Measurements from ENCODE around the gene TMEM151A.
A peak's percentile ranks its signal among the peaks of the same experiment; 100 is the strongest.

The TMEM151A gene

DNA sequence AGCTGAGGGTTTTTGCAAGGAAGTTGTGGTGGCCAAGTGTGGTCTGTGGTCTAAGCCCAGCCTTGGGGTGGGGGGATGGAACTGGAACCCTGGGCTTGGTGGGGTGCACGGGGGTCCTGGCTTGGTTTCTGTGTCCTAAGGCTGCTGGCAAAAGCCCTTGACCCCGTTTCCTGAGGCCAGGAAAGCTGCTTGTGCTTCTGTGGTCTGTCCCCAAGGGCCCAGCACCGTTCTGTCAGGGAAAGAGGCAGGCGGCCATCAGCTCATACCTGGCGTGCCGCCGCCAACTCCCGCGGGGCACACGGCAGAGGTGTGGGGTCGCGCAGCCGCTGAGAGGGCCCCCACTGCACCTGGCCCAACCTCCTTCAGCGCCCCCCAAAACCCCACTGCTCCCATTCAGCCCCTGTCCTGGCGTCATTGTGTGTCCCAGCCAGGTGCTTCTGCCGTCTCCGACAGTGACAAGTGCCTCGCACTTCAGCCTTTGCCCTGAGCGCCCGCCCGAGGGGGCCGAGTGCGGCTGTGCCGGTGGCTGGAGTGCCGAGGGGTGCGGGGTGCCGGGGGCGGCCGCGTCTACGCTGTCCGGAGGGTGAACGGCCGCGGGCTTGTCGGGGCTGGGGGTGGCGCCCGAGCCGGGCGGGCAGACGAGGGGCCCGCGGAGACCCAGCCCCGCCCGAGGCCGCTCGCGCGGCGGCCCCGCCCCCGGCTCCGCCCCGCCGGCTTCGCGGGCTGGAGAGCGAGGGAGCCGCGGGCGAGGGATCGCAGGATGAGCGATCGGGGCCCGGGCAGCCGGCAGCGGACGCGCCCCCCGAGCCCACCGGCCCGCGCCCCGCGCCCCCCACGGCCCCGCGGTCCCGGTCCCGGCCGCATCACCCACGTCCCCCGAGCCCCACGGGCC lies 14.0 kb upstream of the TMEM151A start, which contains the start of gene CNIH2:
TSS of gene CNIH2 (plus strand) at position 705 of the 892 bp plus-strand sequence. CDS start 282 bp downstream, outside the sequence.
- CTCF ChIA-PET: interaction anchor here (1.0 kb wide), 1 partner anchor 9 kb away, joined by 3 read pairs; no protein-coding TSS in a partner anchor
- TF ChIP-seq, protein P1, sequence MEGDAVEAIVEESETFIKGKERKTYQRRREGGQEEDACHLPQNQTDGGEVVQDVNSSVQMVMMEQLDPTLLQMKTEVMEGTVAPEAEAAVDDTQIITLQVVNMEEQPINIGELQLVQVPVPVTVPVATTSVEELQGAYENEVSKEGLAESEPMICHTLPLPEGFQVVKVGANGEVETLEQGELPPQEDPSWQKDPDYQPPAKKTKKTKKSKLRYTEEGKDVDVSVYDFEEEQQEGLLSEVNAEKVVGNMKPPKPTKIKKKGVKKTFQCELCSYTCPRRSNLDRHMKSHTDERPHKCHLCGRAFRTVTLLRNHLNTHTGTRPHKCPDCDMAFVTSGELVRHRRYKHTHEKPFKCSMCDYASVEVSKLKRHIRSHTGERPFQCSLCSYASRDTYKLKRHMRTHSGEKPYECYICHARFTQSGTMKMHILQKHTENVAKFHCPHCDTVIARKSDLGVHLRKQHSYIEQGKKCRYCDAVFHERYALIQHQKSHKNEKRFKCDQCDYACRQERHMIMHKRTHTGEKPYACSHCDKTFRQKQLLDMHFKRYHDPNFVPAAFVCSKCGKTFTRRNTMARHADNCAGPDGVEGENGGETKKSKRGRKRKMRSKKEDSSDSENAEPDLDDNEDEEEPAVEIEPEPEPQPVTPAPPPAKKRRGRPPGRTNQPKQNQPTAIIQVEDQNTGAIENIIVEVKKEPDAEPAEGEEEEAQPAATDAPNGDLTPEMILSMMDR (IDR thresholded peaks at IDR 0.05; ENCODE audit: control extremely low read depth, extremely low read depth, low read depth, missing control alignments): no peak
- POLR2A ChIA-PET: interaction anchor here (0.9 kb wide), 1 partner anchor 11 kb away, joined by 3 read pairs; the partner anchor contains the start of gene YIF1A
- peak; percentile 65 for DNase-seq (ENCODE audit: extremely low spot score)

DNA sequence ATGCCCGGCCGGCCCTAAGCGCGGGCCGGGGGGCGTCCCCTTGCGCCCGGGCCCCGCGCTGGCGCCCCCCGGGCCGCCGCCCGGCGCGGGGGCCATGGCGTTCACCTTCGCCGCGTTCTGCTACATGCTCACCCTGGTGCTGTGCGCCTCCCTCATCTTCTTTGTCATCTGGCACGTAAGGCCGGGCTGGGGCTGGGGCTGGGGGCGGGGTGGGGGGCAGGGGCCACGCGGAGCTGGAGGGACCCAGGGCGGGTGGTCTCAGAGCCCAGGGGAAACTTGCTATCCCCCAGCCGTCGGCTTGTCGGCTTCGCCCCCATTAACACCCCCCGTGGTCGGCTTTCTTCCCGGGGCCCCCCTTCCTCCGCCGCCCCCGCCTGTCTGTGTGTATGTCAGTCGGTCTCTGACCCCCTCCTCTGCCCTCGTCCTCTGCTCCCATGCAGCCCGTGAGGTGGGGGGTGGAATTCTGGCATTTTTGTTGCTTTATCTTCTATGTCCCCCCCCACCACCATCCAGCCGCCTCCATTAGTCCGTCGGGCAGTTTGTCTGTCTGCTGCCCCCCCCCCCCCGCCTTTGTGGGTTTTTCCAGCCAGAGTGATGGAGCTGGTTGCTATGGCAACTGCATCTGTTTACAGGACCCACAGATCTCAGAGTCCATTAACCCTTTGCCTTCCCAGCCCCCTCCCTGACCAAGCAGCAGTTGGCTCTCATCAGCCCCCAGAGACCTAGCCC lies 13.2 kb upstream of the TMEM151A start:
- no peak for DNase-seq (ENCODE audit: extremely low spot score)
- POLR2A ChIA-PET: interaction anchor here (2.8 kb wide), 1 partner anchor 11 kb away, joined by 10 read pairs; the partner anchor contains the start of gene YIF1A
- TF ChIP-seq, protein P1 (IDR thresholded peaks at IDR 0.05; ENCODE audit: control extremely low read depth, extremely low read depth, low read depth, missing control alignments): no peak
- CTCF ChIA-PET: no interaction called here

GRCh38 chr11:66279092-66279734 lies 12.5 kb upstream of the TMEM151A start:
- TF ChIP-seq, protein P1 (IDR thresholded peaks at IDR 0.05; ENCODE audit: control extremely low read depth, extremely low read depth, low read depth, missing control alignments): no peak
- DNase-seq (ENCODE audit: extremely low spot score): no peak
- POLR2A ChIA-PET: interaction anchor here (2.8 kb wide), 1 partner anchor 10 kb away, joined by 10 read pairs; the partner anchor contains the start of gene YIF1A
- CTCF ChIA-PET: interaction anchor here (0.9 to 10.6 kb wide), 2 partner anchors 10 to 58 kb away, joined by 3 to 92 read pairs; partner anchors contain the start of gene YIF1A

DNA sequence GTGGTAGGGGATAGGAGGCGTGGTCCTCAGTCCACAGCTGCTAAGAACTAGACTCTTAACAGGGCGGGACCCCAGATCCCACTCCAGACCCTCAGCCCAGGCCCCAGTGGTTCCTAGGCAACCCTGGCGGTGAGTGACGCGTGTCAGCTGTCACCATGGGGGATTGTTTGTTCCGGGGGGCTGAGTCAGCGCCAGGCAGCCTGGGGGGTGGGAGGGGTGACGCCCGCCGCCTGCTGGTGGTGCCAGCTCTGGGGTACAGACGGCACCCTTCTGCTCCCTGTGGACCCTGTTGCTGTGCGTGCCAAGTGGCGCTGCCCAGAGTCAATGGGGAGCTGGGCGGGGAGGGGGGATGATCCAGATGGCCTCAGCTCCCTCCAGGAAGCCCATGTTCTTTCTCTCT lies 11.3 kb upstream of the TMEM151A start:
- POLR2A ChIA-PET: interaction anchor here (0.5 to 2.8 kb wide), 3 partner anchors 9 to 279 kb away, joined by 4 to 10 read pairs (median 6); partner anchors contain the start of gene YIF1A
- CTCF ChIA-PET: interaction anchor here (0.9 to 10.6 kb wide), 4 partner anchors 17 to 392 kb away, joined by 3 to 92 read pairs (median 3); partner anchors contain the start of gene FIBP
- DNase-seq (ENCODE audit: extremely low spot score): no peak
- TF ChIP-seq, protein P1 (IDR thresholded peaks at IDR 0.05; ENCODE audit: control extremely low read depth, extremely low read depth, low read depth, missing control alignments): no peak

- TF ChIP-seq, protein P1 (IDR thresholded peaks at IDR 0.05; ENCODE audit: control extremely low read depth, extremely low read depth, low read depth, missing control alignments): no peak
- ChIA-PET CTCF (interaction anchor here (0.8 to 10.6 kb wide), 4 partner anchors 11 to 60 kb away, joined by 3 to 92 read pairs (median 3); partner anchors contain the start of gene TMEM151A), POLR2A (interaction anchor here (0.5 to 2.8 kb wide), 3 partner anchors 8 to 280 kb away, joined by 4 to 10 read pairs (median 6); partner anchors contain the start of gene YIF1A)
- no peak for DNase-seq (ENCODE audit: extremely low spot score)
Measured at GRCh38 chr11:66281001-66281400, 10.7 kb upstream of the TMEM151A start.
